ENCODE data around the gene TTC7B. TPM values are rescaled to one million over a fixed set of nuclear protein-coding genes. Genes with fewer than 3 reads are reported as not detected.

Gene TTC7B
- total and polyA plus RNA-seq, 2 donors (not counting 3 experiments of a cell fraction or from before 2014, with no cell fraction given) = 46.8 to 76.5 TPM

DNA sequence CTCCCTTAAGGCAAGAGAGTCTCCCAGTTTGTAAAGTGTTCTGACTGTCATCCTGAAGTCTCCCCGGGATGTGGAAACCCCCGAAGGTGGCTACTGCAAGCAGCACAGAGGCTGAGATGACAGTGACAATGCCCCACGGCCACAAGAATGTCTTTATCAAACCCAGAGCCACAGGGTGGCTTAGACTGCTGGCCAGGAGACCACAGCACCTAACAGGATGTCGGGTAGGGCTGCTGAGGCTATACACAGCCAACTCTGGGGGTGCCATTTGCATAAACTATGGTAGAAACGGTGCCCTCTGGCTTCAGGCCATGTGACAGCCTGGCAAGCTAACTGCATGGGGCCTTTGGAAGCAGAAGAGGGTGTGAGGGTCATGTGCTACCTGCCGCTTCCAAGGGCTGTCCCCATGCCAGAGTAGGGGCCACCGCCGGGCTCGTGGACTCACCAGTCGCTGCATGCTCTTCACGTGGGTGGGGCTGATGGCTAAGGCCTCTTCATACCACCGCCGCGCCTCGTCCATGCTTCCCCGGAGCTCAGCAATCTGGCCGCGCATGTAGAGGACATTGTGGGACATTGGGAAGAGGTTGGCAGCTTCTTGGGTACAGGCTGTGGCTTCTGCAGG, 238.5 kb downstream of the TTC7B start:
- no peaks in the 10 kb centered on the region for H3K79me2 ChIP-seq (ENCODE audit: control insufficient read depth, insufficient read depth, low read length)
- dilution Hi-C loops (cut with MboI; ENCODE audit: extremely low pct_ligation_motif_present, low sequenced_read_pairs) = no loop called here
- TF ChIP-seq POLR2AphosphoS5 (IDR thresholded peaks at IDR 0.05; ENCODE audit: insufficient read depth, low read depth, low read length) (no peak), EZH2 (IDR thresholded peaks at IDR 0.05; ENCODE audit: borderline replicate concordance, low read depth, low read length, severe bottlenecking) (no peak), FOS (IDR thresholded peaks at IDR 0.05; ENCODE audit: borderline replicate concordance, insufficient read depth, low read length) (no peak), MYC (IDR thresholded peaks at IDR 0.05; ENCODE audit: low read depth, low read length) (no peak), GATA2 (IDR thresholded peaks at IDR 0.05; ENCODE audit: insufficient read depth, insufficient read length, low read depth, low read length) (no peak), POLR2A (IDR thresholded peaks at IDR 0.05; ENCODE audit: low read depth, low read length) (no peak), JUN (IDR thresholded peaks at IDR 0.05; ENCODE audit: borderline replicate concordance, insufficient read depth, insufficient read length, low read depth) (no peak)
- TF ChIP-seq, protein P1, sequence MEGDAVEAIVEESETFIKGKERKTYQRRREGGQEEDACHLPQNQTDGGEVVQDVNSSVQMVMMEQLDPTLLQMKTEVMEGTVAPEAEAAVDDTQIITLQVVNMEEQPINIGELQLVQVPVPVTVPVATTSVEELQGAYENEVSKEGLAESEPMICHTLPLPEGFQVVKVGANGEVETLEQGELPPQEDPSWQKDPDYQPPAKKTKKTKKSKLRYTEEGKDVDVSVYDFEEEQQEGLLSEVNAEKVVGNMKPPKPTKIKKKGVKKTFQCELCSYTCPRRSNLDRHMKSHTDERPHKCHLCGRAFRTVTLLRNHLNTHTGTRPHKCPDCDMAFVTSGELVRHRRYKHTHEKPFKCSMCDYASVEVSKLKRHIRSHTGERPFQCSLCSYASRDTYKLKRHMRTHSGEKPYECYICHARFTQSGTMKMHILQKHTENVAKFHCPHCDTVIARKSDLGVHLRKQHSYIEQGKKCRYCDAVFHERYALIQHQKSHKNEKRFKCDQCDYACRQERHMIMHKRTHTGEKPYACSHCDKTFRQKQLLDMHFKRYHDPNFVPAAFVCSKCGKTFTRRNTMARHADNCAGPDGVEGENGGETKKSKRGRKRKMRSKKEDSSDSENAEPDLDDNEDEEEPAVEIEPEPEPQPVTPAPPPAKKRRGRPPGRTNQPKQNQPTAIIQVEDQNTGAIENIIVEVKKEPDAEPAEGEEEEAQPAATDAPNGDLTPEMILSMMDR (IDR thresholded peaks at IDR 0.05; ENCODE audit: extremely low read depth in 1 of 2, insufficient read depth in 1 of 2, low read depth in 1 of 2, low read length in 2 of 2) = no peak
- TF ChIP-seq, protein P2, sequence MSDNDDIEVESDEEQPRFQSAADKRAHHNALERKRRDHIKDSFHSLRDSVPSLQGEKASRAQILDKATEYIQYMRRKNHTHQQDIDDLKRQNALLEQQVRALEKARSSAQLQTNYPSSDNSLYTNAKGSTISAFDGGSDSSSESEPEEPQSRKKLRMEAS (IDR thresholded peaks at IDR 0.05; ENCODE audit: insufficient read depth, insufficient read length) = no peak
- intact Hi-C loops (cut with micrococcal nuclease) = no loop called here
- no peaks in the 10 kb centered on the region for H3K4me1 ChIP-seq (ENCODE audit: control insufficient read depth, extremely low read depth, insufficient read depth, low read length)
- no peaks in the 10 kb centered on the region for H3K9me1 ChIP-seq (replicated peaks; ENCODE audit: control insufficient read depth, extremely low read depth, insufficient read depth, low read length)
- H3K4me3 ChIP-seq (replicated peaks in 1 of 3; ENCODE audit: insufficient read depth in 1 of 3, low read depth in 1 of 3, low read length in 3 of 3) = no peak overlapping the region
- H2AFZ ChIP-seq (ENCODE audit: low read depth, low read length) = no peak overlapping the region
- no peak for FAIRE-seq
- H3K27me3 ChIP-seq (ENCODE audit: control insufficient read depth in 2 of 2, insufficient read depth in 2 of 2, low read length in 2 of 2) = no peaks in the 10 kb centered on the region
- no peak for DNase-seq (ENCODE audit: low read depth, low spot score)
- H4K20me1 ChIP-seq (replicated peaks; ENCODE audit: control insufficient read depth, extremely low read depth, insufficient read depth, low read length) = no peaks in the 10 kb centered on the region
- POLR2A ChIA-PET = no interaction called here
- BruUV-seq (replicated peaks) = no TSS peak
- H3K4me2 ChIP-seq (ENCODE audit: insufficient read depth, low read length) = no peak overlapping the region
- H3K27ac ChIP-seq (ENCODE audit: insufficient read depth, low read depth, low read length) = no peak overlapping the region
- no peaks in the 10 kb centered on the region for H3K9me3 ChIP-seq (replicated peaks; ENCODE audit: control insufficient read depth, insufficient read depth, low read length)
- CTCF ChIA-PET = no interaction called here
- H3K9ac ChIP-seq (replicated peaks; ENCODE audit: extremely low read depth, insufficient read depth, low read length) = no peak overlapping the region
- H3K36me3 ChIP-seq (ENCODE audit: control insufficient read depth in 2 of 2, extremely low read depth in 1 of 2, insufficient read depth in 2 of 2, low read length in 2 of 2) = peaks cover 0 to 22% of the 10 kb centered on the region in 2 experiments

Measured in endothelial cell of umbilical vein (primary cell).